ENCODE data around the gene RNF11.
"Not testable (repeated sequence)": the region's sequence is repeated elsewhere in the genome, so short reads cannot be mapped to it uniquely, and the experiment has no call there.

Gene RNF11

GRCh38 chr1:51249445-51249844 lies 13.4 kb downstream of the RNF11 start:
- no peak for TF ChIP-seq SUZ12 (IDR thresholded peaks at IDR 0.05; ENCODE audit: extremely low read depth, insufficient read depth, insufficient read length)
- DNase-seq (ENCODE audit: low read depth, low spot score), result no peak
- Histone ChIP-seq H3K9me3 (ENCODE audit: insufficient read depth, low read length) (no peaks in the 10 kb centered on the region), H3K27me3 (ENCODE audit: insufficient read depth, insufficient read length) (no peaks in the 10 kb centered on the region), H3K4me1 (ENCODE audit: insufficient read depth, insufficient read length) (no peaks in the 10 kb centered on the region), H3K36me3 (ENCODE audit: insufficient read depth, insufficient read length, low read length) (peaks cover 3% of the 10 kb centered on the region), H3K4me3 (ENCODE audit: insufficient read length, low read depth) (no peak overlapping the region), H3K9ac (ENCODE audit: insufficient read length, low read depth) (no peak overlapping the region)

GRCh38 chr1:51250729-51251128 lies 14.7 kb downstream of the RNF11 start:
- not testable (repeated sequence) for H3K4me3 ChIP-seq (ENCODE audit: insufficient read length, low read depth); H3K4me1 ChIP-seq (ENCODE audit: insufficient read depth, insufficient read length); H3K36me3 ChIP-seq (ENCODE audit: insufficient read depth, insufficient read length, low read length)

GRCh38 chr1:51251165-51251564 lies 15.1 kb downstream of the RNF11 start:
- not testable (repeated sequence) for H3K36me3 ChIP-seq (ENCODE audit: insufficient read depth, insufficient read length, low read length); H3K4me1 ChIP-seq (ENCODE audit: insufficient read depth, insufficient read length); H3K9ac ChIP-seq (ENCODE audit: insufficient read length, low read depth); H3K9me3 ChIP-seq (ENCODE audit: insufficient read depth, low read length); H3K4me3 ChIP-seq (ENCODE audit: insufficient read length, low read depth); H3K27me3 ChIP-seq (ENCODE audit: insufficient read depth, insufficient read length); DNase-seq (ENCODE audit: low read depth, low spot score)

More at GRCh38 chr1:51250729-51251128, 14.7 kb downstream of the RNF11 start:
- H3K27me3 ChIP-seq (ENCODE audit: insufficient read depth, insufficient read length); H3K9ac ChIP-seq (ENCODE audit: insufficient read length, low read depth); H3K9me3 ChIP-seq (ENCODE audit: insufficient read depth, low read length); DNase-seq (ENCODE audit: low read depth, low spot score): not testable (repeated sequence)

GRCh38 chr1:51252366-51252765 lies 16.3 kb downstream of the RNF11 start:
- TF ChIP-seq SUZ12 (IDR thresholded peaks at IDR 0.05; ENCODE audit: extremely low read depth, insufficient read depth, insufficient read length) (no peak), ZNF274 (IDR thresholded peaks at IDR 0.05; ENCODE audit: low read depth, low read length) (no peak), YY1 (IDR thresholded peaks at IDR 0.05; ENCODE audit: insufficient read depth, insufficient read length) (no peak)
- Histone ChIP-seq H3K27me3 (ENCODE audit: insufficient read depth, insufficient read length) (no peaks in the 10 kb centered on the region), H3K9ac (ENCODE audit: insufficient read length, low read depth) (no peak overlapping the region), H3K4me3 (ENCODE audit: insufficient read length, low read depth) (no peak overlapping the region), H3K9me3 (ENCODE audit: insufficient read depth, low read length) (no peaks in the 10 kb centered on the region), H3K4me1 (ENCODE audit: insufficient read depth, insufficient read length) (no peaks in the 10 kb centered on the region), H3K36me3 (ENCODE audit: insufficient read depth, insufficient read length, low read length) (peaks cover 3% of the 10 kb centered on the region)
- DNase-seq (ENCODE audit: low read depth, low spot score), result no peak

- H3K4me3 ChIP-seq (ENCODE audit: insufficient read length, low read depth), result no peak overlapping the region
- H3K9ac ChIP-seq (ENCODE audit: insufficient read length, low read depth), result no peak overlapping the region
- TF ChIP-seq SUZ12 (IDR thresholded peaks at IDR 0.05; ENCODE audit: extremely low read depth, insufficient read depth, insufficient read length), result no peak
- no peak for TF ChIP-seq YY1 (IDR thresholded peaks at IDR 0.05; ENCODE audit: insufficient read depth, insufficient read length)
- no peak for TF ChIP-seq ZNF274 (IDR thresholded peaks at IDR 0.05; ENCODE audit: low read depth, low read length)
- DNase-seq (ENCODE audit: low read depth, low spot score), result no peak
- H3K4me1 ChIP-seq (ENCODE audit: insufficient read depth, insufficient read length), result no peaks in the 10 kb centered on the region
- no peaks in the 10 kb centered on the region for H3K9me3 ChIP-seq (ENCODE audit: insufficient read depth, low read length)
- H3K36me3 ChIP-seq (ENCODE audit: insufficient read depth, insufficient read length, low read length), result peaks cover 3% of the 10 kb centered on the region
- no peaks in the 10 kb centered on the region for H3K27me3 ChIP-seq (ENCODE audit: insufficient read depth, insufficient read length)
Measured at GRCh38 chr1:51253691-51254090, 17.6 kb downstream of the RNF11 start.

- no peak for DNase-seq (ENCODE audit: low read depth, low spot score)
- Histone ChIP-seq H3K36me3 (ENCODE audit: insufficient read depth, insufficient read length, low read length) (peaks cover 3% of the 10 kb centered on the region), H3K4me1 (ENCODE audit: insufficient read depth, insufficient read length) (no peaks in the 10 kb centered on the region), H3K4me3 (ENCODE audit: insufficient read length, low read depth) (no peak overlapping the region), H3K27me3 (ENCODE audit: insufficient read depth, insufficient read length) (no peaks in the 10 kb centered on the region), H3K9me3 (ENCODE audit: insufficient read depth, low read length) (no peaks in the 10 kb centered on the region), H3K9ac (ENCODE audit: insufficient read length, low read depth) (no peak overlapping the region)
- TF ChIP-seq YY1 (IDR thresholded peaks at IDR 0.05; ENCODE audit: insufficient read depth, insufficient read length) (no peak), SUZ12 (IDR thresholded peaks at IDR 0.05; ENCODE audit: extremely low read depth, insufficient read depth, insufficient read length) (no peak), ZNF274 (IDR thresholded peaks at IDR 0.05; ENCODE audit: low read depth, low read length) (no peak)
Measured at GRCh38 chr1:51255331-51255730, 19.3 kb downstream of the RNF11 start.

GRCh38 chr1:51263147-51263877 lies 27.2 kb downstream of the RNF11 start:
- no peak overlapping the region for H3K4me3 ChIP-seq (ENCODE audit: insufficient read length, low read depth)
- DNase-seq (ENCODE audit: low read depth, low spot score), result no peak
- no peaks in the 10 kb centered on the region for H3K27me3 ChIP-seq (ENCODE audit: insufficient read depth, insufficient read length)
- H3K36me3 ChIP-seq (ENCODE audit: insufficient read depth, insufficient read length, low read length), result peaks cover 3% of the 10 kb centered on the region
- peaks cover 3% of the 10 kb centered on the region for H3K4me1 ChIP-seq (ENCODE audit: insufficient read depth, insufficient read length)
- TF ChIP-seq ZNF274 (IDR thresholded peaks at IDR 0.05; ENCODE audit: low read depth, low read length), result no peak
- no peak for TF ChIP-seq YY1 (IDR thresholded peaks at IDR 0.05; ENCODE audit: insufficient read depth, insufficient read length)
- no peak for TF ChIP-seq SUZ12 (IDR thresholded peaks at IDR 0.05; ENCODE audit: extremely low read depth, insufficient read depth, insufficient read length)
- H3K9ac ChIP-seq (ENCODE audit: insufficient read length, low read depth), result no peak overlapping the region
- H3K9me3 ChIP-seq (ENCODE audit: insufficient read depth, low read length), result no peaks in the 10 kb centered on the region

GRCh38 chr1:51264451-51264850 lies 28.4 kb downstream of the RNF11 start:
- H3K4me3 ChIP-seq (ENCODE audit: insufficient read length, low read depth), result no peak overlapping the region
- H3K36me3 ChIP-seq (ENCODE audit: insufficient read depth, insufficient read length, low read length), result peaks cover 8% of the 10 kb centered on the region
- no peaks in the 10 kb centered on the region for H3K9me3 ChIP-seq (ENCODE audit: insufficient read depth, low read length)
- H3K27me3 ChIP-seq (ENCODE audit: insufficient read depth, insufficient read length), result no peaks in the 10 kb centered on the region
- TF ChIP-seq YY1 (IDR thresholded peaks at IDR 0.05; ENCODE audit: insufficient read depth, insufficient read length) (no peak), ZNF274 (IDR thresholded peaks at IDR 0.05; ENCODE audit: low read depth, low read length) (no peak), SUZ12 (IDR thresholded peaks at IDR 0.05; ENCODE audit: extremely low read depth, insufficient read depth, insufficient read length) (no peak)
- no peak overlapping the region for H3K9ac ChIP-seq (ENCODE audit: insufficient read length, low read depth)
- peaks cover 3% of the 10 kb centered on the region for H3K4me1 ChIP-seq (ENCODE audit: insufficient read depth, insufficient read length)
- no peak for DNase-seq (ENCODE audit: low read depth, low spot score)
